GM23248 (cell line): ENCODE measurements around the gene ATRAID. TPM values are rescaled to one million over a fixed set of nuclear protein-coding genes. Genes with fewer than 3 reads are reported as not detected.

Source experiments
- DNase-seq: peaks from one replicate; pipeline ENCODE4 v3.0.0-alpha.2; 2015
- H2AFZ ChIP-seq: fragments of 200-600 bp; sonication (generic); 2 replicates; pipeline ENCODE4 v1.6.1; 2016; ENCODE audit warnings: antibody characterized with exemption
- H3F3A ChIP-seq: fragments of 200-600 bp; sonication (generic); 2 replicates; pipeline ENCODE4 v1.6.1; 2016; ENCODE audit warnings: mild to moderate bottlenecking, antibody characterized with exemption, mixed run types; ENCODE audit not compliant: insufficient read depth
- H3K27ac ChIP-seq: fragments of 200-600 bp; sonication (generic); 2 replicates; pipeline ENCODE4 v1.5.1; 2016; ENCODE audit warnings: mild to moderate bottlenecking
- H3K27me3 ChIP-seq: fragments of 200-600 bp; sonication (generic); replicated peaks from 2 replicates; pipeline ENCODE4 v1.6.1; 2016; ENCODE audit warnings: mild to moderate bottlenecking; ENCODE audit not compliant: insufficient read depth
- H3K36me3 ChIP-seq: fragments of 200-600 bp; sonication (generic); 2 replicates; pipeline ENCODE4 v1.6.1; 2016; ENCODE audit warnings: low read depth, mild to moderate bottlenecking
- H3K4me1 ChIP-seq: fragments of 200-600 bp; sonication (generic); 2 replicates; pipeline ENCODE4 v1.6.1; 2016; ENCODE audit warnings: mild to moderate bottlenecking; ENCODE audit not compliant: insufficient read depth
- H3K4me2 ChIP-seq: fragments of 200-600 bp; sonication (generic); one replicate; pipeline ENCODE4 v1.6.1; 2016; ENCODE audit warnings: mild to moderate bottlenecking; ENCODE audit not compliant: unreplicated experiment
- H3K4me3 ChIP-seq: fragments of 200-600 bp; sonication (generic); 2 replicates; pipeline ENCODE4 v1.5.1; 2016; ENCODE audit warnings: mild to moderate bottlenecking
- H3K79me2 ChIP-seq: fragments of 200-600 bp; sonication (generic); 2 replicates; pipeline ENCODE4 v1.6.1; 2016; ENCODE audit warnings: mild to moderate bottlenecking; ENCODE audit not compliant: insufficient read depth
- H3K9ac ChIP-seq: fragments of 200-600 bp; sonication (generic); 2 replicates; pipeline ENCODE4 v1.6.1; 2016; ENCODE audit warnings: mild to moderate bottlenecking
- H3K9me2 ChIP-seq: fragments of 200-600 bp; sonication (generic); 2 replicates; pipeline ENCODE4 v1.6.1; 2016; ENCODE audit warnings: mixed run types, mild to moderate bottlenecking, moderate library complexity; ENCODE audit not compliant: insufficient read depth
- H3K9me3 ChIP-seq: fragments of 200-600 bp; sonication (generic); one replicate; pipeline ENCODE4 v1.6.1; 2017; ENCODE audit warnings: low read depth
- H4K20me1 ChIP-seq: fragments of 200-600 bp; sonication (generic); 2 replicates; pipeline ENCODE4 v1.6.0; 2016; ENCODE audit not compliant: insufficient read depth
- EZH2 ChIP-seq: fragments of 200-600 bp; sonication (generic); IDR thresholded peaks from 2 replicates; pipeline ENCODE4 v1.6.1; 2018; ENCODE audit warnings: antibody characterized with exemption, mild to moderate bottlenecking; ENCODE audit not compliant: insufficient read depth, poor library complexity, severe bottlenecking
- EZH2phosphoT487 ChIP-seq: fragments of 200-600 bp; sonication (generic); IDR thresholded peaks from 2 replicates; pipeline ENCODE4 v1.6.1; 2018; ENCODE audit warnings: antibody characterized with exemption, moderate library complexity, mild to moderate bottlenecking, low read depth; ENCODE audit not compliant: insufficient read depth
- WGBS, 2 experiments: methylation state at CpG; one replicate each; pipeline ENCODE4 v1.1.6; 2015 to 2017; ENCODE audit warnings: low lambda C conversion rate in 2 of 2, low coverage in 1 of 2; ENCODE audit errors: missing lambda C conversion rate in 2 of 2; 5-methylcytosine and 5-hydroxymethylcytosine counted together
- in situ Hi-C: fragments of 300-500 bp; cut with MboI; formaldehyde crosslinking; loops from 2 replicates; pipeline ENCODE4 v1.15.0; 2020
- polyA plus RNA-seq: library from polyadenylated mRNA; unstranded; fragments of >200 nt; fragmentation: Nextera tagmentation; extraction: Ambion mirVana; gene quantifications from 2 replicates; pipeline ENCODE4 v1.2.1, GENCODE V29; 2016
- total RNA-seq: library from RNA; depleted of rRNA; stranded (reverse); fragments of >200 nt; shearing (Covaris generic); gene quantifications from 2 replicates; pipeline ENCODE4 v1.2.3, GENCODE V29; 2014

The ATRAID gene
- total and polyA plus RNA-seq, 2 experiments from 2014 or later, result 214 to 304 TPM

DNA sequence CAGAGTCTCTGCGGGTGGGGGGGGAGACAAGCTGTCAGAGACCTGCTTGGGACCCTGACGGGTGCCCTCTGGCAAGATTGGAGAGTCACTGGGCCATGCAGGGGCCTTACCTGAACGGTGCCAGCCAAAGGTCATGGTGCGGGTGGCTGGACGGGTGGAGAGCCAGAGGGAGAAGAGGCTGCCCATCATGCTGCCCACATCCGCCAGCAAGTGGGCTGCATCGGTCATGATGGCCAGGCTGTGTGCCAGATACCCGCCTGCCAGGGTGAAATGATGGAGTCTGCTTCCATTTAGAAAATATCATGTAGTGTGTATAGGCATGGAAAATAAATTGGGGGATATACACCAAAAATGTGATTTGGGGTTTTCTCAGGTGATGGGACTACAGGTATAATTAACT is 46.2 kb downstream of the ATRAID start:
- Histone ChIP-seq H3K9me2 (no peaks in the 10 kb centered on the region), H3K36me3 (no peaks in the 10 kb centered on the region), H2AFZ (no peak overlapping the region), H3K4me1 (peaks cover 10% of the 10 kb centered on the region), H3K9ac (no peak overlapping the region), H3K27ac (no peak overlapping the region), H4K20me1 (no peaks in the 10 kb centered on the region), H3K79me2 (no peaks in the 10 kb centered on the region), H3K4me2 (no peak overlapping the region), H3K4me3 (no peak overlapping the region), H3F3A (peaks cover 7% of the 10 kb centered on the region; the same call in 1 of the 2 replicates), H3K9me3 (no peaks in the 10 kb centered on the region), H3K27me3 (peaks cover 37% of the 10 kb centered on the region)
- DNase-seq, result no peak
- TF ChIP-seq EZH2phosphoT487, result no peak
- no peak for TF ChIP-seq EZH2
- in situ Hi-C loops, result no loop called here
- WGBS, 2 experiments, result 59 to 72% methylated on average over 7 to 8 of the region's 8 CpGs

DNA sequence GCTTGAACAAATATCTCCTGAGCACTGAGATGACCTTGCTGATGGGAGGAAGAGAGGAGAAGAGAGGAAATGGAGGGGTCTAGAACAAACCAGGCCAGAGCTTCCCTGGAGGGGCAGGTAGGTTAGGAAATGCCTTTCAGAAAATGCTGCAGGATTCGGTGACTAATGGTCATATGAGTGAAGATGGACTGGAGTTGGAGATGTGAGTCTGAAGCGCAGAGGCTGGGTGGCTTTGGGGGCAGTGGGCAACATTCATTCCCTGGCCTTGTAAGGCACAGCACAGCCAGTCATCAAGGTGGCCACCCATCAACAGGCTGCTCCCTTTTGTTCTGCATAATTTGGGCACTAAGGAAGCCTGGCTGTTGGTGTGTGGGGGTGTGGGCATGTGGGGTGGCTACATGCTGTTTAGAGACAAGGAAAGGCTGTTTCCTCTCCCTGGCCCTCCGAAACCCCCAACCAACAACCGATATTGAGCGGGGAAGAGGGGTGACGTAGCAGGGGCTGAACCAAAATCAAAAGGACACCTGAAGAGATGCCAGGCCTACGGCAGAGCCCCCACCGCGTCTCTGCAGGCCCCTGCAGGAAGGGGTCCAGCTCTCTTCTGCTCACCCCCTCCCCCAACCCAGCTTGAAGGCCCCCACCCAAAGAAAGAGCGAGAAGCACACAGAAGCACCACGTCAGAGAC is 49.5 kb downstream of the ATRAID start:
- H3K4me1 ChIP-seq, result no peaks in the 10 kb centered on the region
- H4K20me1 ChIP-seq, result no peaks in the 10 kb centered on the region
- H3K79me2 ChIP-seq, result no peaks in the 10 kb centered on the region
- in situ Hi-C loops, result no loop called here
- H3K9me2 ChIP-seq, result no peaks in the 10 kb centered on the region
- H3K4me3 ChIP-seq, result no peak overlapping the region
- H3F3A ChIP-seq, result no peaks in the 10 kb centered on the region
- no peaks in the 10 kb centered on the region for H3K36me3 ChIP-seq
- H3K4me2 ChIP-seq, result no peak overlapping the region
- TF ChIP-seq EZH2, result peak; percentile 90
- no peak for TF ChIP-seq EZH2phosphoT487
- WGBS, 2 experiments, result 28 to 30% methylated on average over 11 of the region's 11 CpGs
- no peak overlapping the region for H2AFZ ChIP-seq
- no peaks in the 10 kb centered on the region for H3K9me3 ChIP-seq
- H3K27me3 ChIP-seq, result peaks cover 70% of the 10 kb centered on the region
- no peak for DNase-seq
- no peak overlapping the region for H3K9ac ChIP-seq
- H3K27ac ChIP-seq, result no peak overlapping the region

DNA sequence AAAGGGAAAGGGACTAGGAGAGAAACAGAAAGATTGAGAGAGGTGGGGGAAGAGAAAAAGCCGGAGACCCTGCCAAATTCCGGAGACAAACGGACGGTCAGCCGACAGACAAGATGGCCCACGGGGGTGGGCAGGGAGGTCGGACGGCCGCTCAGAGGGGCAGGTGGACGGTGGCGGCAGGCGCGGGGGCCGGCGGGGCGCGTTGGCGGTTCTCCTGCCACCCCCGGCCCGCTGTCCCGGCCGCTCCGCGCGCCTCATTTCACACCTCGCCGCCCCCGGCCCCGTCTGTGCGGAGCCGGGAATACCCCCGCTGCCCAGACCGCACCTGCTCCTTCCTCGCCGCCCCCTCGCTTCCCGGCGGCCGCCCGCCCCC is 50.1 kb downstream of the ATRAID start:
- peaks cover 72% of the 10 kb centered on the region for H3K27me3 ChIP-seq
- in situ Hi-C loops, result no loop called here
- WGBS, 2 experiments, result 2 to 5% methylated on average over 7 to 10 of the region's 40 CpGs

DNA sequence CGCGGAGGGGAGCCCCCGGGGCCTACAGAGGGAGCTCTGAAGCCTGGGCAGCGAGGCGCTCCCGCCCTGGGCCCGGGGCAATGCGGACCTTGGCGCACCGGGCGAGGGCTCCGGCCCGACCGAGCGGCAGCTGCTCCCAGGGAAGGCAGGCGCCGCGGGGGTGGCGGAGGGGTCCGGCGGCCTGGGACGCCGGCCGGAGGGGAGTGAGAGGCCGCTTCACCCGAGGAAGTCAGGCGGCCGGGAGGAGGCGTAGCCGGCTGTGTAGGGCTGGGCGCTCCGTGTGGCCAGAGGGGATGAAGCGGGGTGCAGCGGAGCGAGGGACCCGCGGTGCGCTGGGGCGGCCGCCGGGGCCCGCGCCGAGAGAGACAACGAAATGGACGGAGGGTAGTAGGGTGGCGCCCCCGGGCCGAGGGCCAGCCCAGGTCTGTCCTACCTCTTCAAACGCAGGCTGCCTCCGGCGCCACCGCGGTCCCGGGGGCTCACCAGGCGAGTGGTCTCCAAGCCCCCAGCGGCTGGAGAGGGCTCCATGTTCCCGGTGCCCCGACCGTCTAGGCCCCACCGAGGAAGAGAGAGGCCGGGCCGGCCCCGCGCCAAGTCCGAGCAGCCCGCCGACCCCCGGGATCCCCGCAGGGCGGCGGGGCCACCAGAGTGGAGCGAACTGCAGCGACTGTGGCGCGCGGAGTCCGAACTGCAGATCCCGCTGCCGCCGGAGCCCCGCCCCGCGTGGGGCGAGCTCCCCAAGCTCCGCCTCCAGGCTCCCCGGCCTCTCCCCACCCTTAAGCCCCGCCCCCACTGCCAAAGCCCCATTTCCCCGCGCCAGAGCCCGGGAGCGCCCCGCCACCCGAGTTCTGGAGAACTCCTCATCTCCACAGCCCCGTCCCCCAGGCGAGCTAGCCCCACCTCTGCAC is 50.8 kb downstream of the ATRAID start, which contains the start of gene SLC30A3:
TSS of gene SLC30A3 (minus strand) at position 669 of the 908 bp plus-strand sequence. CDS start at position 528, 141 bp downstream.
- peak; percentile 69 for DNase-seq
- no peaks in the 10 kb centered on the region for H3K4me1 ChIP-seq
- no peaks in the 10 kb centered on the region for H3K9me3 ChIP-seq
- no peaks in the 10 kb centered on the region for H3K36me3 ChIP-seq
- H2AFZ ChIP-seq, result peak within 1 kb of the TSS; percentile 47
- H3K27me3 ChIP-seq, result peaks cover 72% of the 10 kb centered on the region
- 3 to 4% methylated on average over 41 to 80 of the region's 96 CpGs for whole genome bisulfite sequencing, 2 experiments
- peak within 1 kb of the TSS; percentile 39 for H3K4me2 ChIP-seq
- H3K9ac ChIP-seq, result no peak within 1 kb of the TSS
- peak within 1 kb of the TSS; percentile 31 for H3K4me3 ChIP-seq
- peak; percentile 84; the same call in 1 of the 2 replicates for TF ChIP-seq EZH2phosphoT487
- TF ChIP-seq EZH2, result peak; percentile 46
- H3K9me2 ChIP-seq, result no peaks in the 10 kb centered on the region
- no peaks in the 10 kb centered on the region for H4K20me1 ChIP-seq
- no peak within 1 kb of the TSS for H3K27ac ChIP-seq
- no peaks in the 10 kb centered on the region for H3F3A ChIP-seq
- in situ Hi-C loops, result no loop called here
- H3K79me2 ChIP-seq, result no peaks in the 10 kb centered on the region

More for the DNA sequence above, 50.1 kb downstream of the ATRAID start:
- no peaks in the 10 kb centered on the region for H3K9me3 ChIP-seq
- no peak for DNase-seq
- H3K4me3 ChIP-seq, result no peak overlapping the region
- no peak overlapping the region for H2AFZ ChIP-seq
- H3K9me2 ChIP-seq, result no peaks in the 10 kb centered on the region
- no peaks in the 10 kb centered on the region for H4K20me1 ChIP-seq
- H3K36me3 ChIP-seq, result no peaks in the 10 kb centered on the region
- H3K9ac ChIP-seq, result no peak overlapping the region
- H3K4me2 ChIP-seq, result no peak overlapping the region
- H3K27ac ChIP-seq, result no peak overlapping the region
- H3F3A ChIP-seq, result no peaks in the 10 kb centered on the region
- H3K4me1 ChIP-seq, result no peaks in the 10 kb centered on the region
- TF ChIP-seq EZH2phosphoT487, result no peak
- no peak for TF ChIP-seq EZH2
- no peaks in the 10 kb centered on the region for H3K79me2 ChIP-seq
